Hindlimb muscle (tissue), 1 donor: ENCODE results near the gene PDS5B. TPM values are rescaled to one million over a fixed set of nuclear protein-coding genes. Genes with fewer than 3 reads are reported as not detected.

Source experiments
- DNase-seq: peaks from one replicate; pipeline ENCODE4 v3.0.0-alpha.2; 2013
- polyA plus RNA-seq: library from polyadenylated mRNA; unstranded; fragments of 120-200 nt; gene quantifications from one replicate; pipeline ENCODE4 v1.2.1, GENCODE V29; 2013; ENCODE audit not compliant: insufficient read length

PDS5B gene
- polyA plus RNA-seq, 1 donor, result 33.7 TPM

DNA sequence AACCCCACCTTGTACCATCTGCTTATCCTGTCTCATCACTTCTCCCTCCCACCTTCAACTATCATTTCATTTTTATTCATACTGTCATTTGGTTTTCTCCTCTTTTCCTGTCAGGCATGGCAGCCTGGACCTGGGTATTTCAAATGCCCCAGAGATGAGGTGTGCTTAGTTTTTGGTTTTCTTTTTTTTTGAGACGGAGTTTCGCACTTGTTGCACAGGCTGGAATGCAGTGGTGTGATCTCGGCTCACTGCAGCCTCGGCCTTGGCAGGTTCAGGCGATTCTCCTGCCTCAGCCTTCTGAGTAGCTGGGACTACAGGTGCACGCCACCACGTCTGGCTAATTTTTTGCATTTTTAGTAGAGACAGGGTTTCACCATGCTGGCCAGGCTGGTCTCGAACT, 5.8 kb downstream of the PDS5B start:
- DNase-seq, result no peak

DNA sequence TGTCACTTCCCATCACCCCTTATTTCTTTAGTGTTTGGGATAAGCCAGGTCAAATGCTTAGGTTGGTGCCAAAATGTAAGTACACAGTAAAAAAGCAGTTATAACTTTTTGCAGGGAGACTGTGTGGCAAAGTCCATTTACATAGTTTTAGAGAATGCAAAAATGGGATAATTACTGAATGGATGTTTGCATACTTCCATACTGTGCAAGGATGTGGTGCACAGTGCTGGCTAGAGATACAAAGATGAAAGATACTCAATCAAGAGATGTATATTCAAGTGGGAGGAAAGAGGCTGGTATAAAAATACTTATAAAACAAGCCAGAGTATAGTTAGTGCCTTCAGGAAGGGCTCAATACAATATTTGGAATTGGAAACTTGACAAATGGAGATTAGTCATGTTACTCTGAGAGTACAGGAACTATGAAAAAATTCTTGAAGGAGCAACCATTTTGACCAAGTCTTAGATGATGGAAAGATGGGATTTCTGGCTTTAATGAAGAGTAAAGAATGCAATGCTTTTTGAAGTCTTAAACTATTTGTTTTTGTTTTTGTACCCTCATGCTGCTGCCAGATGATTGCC, 8.0 kb downstream of the PDS5B start:
- DNase-seq, result no peak

DNA sequence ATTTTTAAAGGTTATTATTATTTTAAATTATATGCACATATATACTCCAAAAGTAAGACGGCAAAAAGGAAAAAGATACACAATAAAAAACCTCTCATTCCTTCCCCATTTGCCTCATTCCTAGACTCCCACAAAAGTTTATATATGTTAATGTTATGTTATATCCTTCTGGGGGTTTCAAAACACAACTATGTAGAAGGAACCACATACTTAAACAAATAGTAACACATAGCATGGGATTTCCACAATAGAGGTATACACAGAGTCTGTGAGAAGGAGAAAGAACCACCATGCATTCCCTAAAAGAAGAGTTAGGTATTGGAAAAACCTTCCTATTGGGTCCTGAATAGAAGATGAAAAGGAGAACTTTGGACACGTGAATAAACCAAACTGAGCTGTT, 9.1 kb downstream of the PDS5B start:
- no peak for DNase-seq

DNA sequence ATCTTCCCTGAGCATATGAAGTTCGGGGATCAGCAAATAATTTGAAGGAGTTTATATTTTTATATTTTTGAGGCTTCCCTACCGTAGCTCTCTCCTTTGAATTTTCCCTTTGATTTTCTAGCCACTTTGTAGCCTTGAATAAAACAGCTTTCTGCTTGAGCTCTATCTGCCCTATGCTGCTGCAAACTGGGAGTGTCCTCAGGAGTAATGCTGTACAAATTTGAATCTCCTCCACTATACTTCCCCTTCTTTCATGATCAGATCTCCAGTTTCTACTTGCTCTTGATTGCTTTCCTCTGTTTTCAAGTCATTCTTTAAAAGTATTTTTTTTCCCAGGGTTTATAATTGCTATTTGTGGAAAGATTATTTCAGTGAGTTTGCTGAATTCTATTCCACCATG, 14.6 kb downstream of the PDS5B start:
- DNase-seq, result no peak

DNA sequence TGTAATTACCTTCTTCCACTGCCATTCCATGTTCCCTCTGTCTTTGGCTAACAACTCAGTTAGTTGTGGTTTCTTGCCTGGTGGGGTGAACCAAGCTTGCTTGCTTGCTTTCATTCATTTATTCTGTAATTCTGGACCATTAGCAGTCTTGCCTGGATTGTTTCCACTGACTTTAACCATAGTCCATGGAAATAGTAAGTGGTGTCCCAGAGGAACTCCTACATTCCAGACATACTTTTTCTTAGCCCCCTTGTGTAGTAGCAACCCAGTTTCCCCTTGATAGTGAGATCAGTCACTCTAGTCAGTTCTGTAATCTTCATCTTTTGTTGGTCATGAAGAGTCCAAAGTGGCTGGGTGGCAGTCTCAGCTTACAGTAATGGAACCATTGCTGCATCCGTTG, 23.2 kb downstream of the PDS5B start:
- DNase-seq, result no peak

DNA sequence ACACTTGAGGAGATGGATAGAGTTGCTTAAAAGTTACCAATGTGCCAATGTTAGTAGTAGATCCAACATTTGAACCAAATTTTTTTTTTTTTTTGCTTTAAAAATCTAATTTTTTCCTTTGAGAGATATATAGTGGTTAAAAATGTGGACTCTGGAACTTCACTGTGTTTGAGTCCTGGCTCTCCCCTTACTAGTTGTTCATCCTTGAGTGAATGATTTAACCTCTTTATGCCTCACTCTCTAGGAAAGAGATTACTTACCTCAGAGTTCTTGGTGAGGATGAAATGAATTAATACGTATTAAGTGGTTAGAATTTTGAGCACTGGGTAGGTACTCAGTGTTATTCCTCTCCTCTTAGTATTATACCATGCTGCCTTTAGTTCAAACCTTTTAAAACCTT, 24.3 kb downstream of the PDS5B start:
- DNase-seq, result no peak

DNA sequence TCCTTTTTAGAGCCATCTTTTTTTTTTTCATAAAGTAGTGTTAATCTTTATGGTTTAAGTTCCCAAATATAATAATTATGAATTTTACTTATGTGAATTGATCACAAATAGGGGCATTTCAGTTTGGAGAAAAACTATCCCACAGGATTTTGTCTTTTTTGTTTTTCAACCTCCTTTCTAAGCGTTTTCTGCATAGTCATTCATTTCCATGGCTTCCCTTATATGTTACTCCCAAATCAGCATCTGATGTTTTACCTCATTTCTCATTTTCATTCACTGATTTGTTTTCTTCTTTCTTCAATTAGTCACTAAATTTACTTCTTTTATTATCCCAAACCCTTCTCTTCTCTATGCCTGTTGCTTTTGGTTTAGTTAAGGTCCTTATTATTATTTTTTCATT, 24.7 kb downstream of the PDS5B start:
- DNase-seq, result no peak

DNA sequence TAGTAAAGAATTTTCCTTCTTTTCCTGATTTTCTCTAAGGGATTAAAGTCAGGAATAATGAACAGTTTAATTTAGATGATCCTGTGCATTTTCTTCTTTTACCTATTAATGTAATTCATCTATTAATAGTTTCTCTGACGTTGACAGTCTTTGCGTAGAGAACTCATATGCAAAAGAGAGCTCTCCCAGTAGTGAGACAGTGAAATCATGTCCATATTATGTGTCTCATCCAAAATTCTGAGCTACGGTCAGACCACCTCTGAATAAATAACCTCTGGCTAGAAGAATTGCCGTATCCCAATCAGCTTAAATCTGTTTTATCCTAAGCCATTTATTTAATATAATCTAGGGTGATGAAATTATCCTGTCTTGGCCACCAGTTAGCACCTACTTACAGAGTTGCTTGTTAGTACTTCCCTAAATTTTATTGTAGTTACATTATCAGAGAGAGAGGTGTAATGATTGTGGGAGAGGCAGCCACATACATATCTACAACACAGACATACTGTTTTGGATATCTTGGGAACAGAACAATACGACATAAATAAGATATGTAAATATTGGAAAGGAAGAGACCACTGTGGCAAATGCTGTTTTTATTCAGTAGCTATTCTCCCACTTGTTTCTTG, 30.7 kb downstream of the PDS5B start:
- no peak for DNase-seq

DNA sequence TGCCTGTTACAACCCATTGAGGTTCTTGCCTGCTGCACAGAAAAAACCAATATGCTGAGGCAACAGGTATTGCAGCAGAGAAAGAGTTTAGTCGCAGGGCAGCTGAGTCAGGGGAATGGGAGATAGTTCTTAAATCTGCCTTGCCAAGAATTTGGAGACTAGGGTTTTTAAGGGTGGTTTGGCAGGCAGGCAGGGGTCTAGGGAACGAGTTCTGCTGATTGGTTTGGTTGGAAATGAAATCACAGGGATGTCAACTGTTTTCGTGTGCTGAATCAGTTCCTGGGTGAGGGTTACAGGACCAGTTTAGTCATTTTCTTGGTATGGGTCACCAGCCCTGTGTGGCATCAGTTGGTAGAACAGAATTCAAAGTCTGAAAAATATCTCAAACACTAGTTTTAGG, 36.6 kb downstream of the PDS5B start:
- DNase-seq, result no peak

DNA sequence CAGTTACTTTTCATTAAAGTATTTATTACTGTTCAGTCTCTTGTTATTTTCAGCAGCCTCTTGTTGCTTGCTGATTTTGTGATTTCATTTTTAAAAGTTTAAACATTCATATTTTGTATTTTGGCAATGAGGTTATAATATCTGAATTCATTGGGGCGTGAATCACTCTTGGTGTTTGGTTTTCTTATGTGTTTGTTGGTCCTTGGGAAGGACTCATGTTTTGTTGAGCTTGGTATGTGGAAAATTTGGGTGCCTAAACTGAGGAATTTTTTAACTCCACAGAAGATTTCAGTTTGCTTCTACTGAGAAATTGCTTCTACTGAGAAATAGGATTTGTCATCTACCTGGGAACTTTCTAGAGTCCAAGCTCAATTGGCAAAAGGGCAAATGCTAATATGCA, 38.2 kb downstream of the PDS5B start:
- no peak for DNase-seq

DNA sequence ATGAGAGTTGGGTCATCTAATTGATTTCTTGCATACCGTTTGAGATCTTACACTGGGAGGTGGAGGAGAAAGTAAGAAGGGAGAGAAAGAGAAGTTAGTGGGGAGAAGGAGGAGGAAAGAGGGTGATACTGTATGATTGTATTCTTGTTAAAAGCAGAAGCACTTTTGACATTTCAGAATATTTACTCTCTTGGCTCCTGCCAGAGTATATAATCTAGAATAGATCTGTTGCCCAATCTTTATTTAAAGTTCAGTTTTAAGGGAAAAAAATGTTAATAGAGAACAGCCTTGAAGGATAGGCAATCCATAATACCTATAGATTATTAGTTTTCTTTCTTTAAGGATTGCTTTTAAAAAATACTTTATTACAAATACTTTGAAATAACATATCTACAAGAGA, 41.5 kb downstream of the PDS5B start:
- no peak for DNase-seq

DNA sequence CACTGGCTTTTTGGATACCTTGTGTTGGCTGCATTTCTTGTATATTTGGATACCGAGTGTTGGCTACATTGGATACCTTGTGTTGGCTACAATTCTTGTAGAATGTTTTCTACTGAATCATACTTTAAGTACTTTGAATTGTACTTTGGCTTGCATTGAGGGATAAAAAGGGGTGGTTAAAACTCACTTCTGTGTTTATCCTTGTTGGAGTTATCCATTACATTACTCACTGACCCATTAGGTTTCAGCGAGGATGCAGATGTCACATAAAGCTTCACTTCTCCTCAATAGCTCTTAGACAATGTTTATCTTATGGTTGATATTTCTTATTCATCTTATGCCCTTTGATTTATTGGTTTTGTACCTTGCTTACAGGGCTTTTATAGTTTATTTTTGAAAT, 43.1 kb downstream of the PDS5B start:
- no peak for DNase-seq

DNA sequence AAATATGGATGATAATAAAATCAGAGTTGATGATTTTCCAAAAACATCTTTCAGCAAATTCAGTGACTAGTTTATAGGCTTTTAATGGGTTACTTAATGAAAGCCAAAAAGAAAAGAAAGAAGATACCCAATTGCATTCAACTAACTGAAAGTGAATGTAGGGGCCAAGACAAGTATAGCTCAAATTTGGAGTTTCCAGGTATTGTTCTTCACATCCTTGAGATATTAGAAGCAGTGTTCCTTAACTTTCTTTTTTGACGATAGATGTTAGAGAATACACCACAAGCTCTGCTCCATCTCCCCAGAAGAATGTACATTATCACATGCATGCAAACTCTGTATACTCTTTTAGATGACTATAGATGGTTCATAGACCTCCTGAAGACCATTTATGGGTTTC, 43.6 kb downstream of the PDS5B start:
- DNase-seq, result no peak

DNA sequence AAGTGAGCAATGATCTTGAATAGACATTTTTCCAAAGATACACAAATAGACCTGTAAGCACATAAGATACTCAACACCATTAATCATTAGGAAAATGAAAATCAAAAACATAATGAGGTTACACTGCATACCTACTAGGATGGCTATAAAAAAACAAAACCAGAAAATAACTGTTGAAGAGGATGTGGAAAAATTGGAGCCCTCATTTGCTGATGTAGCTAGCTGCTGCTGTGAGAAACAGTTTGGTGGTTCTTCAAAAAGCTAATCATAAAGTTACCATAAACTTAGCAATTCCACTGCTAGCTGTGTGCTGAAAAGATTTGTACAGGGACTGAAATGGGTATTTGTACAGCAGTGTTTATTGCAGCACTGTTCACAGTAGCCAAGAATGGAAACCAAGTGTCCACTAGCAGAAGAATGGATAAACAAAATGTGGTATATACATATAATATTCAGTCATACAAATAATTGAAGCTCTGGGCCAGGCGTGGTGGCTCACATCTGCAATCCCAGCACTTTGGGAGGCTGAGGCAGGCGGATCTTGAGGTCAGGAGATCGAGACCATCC, 46.2 kb downstream of the PDS5B start:
- no peak for DNase-seq

DNA sequence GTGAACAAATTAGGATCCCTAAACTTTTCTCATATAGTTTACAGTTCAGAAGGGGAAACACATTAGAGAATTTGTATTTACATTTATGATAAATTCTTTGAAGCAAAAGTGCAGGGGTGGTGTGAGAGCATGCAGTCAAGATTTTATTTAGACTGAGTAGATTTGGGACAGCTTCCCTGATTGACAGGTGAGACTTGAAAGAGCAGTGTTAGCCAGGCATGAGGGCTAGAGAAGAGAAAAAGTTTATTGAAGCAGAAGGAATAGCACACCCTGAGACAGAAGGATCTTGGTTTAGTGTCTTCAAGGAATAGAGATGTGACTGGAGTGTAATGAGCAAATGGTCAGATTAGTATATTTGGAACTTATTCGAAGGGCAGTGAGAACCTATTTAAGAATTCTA, 50.5 kb downstream of the PDS5B start:
- no peak for DNase-seq

DNA sequence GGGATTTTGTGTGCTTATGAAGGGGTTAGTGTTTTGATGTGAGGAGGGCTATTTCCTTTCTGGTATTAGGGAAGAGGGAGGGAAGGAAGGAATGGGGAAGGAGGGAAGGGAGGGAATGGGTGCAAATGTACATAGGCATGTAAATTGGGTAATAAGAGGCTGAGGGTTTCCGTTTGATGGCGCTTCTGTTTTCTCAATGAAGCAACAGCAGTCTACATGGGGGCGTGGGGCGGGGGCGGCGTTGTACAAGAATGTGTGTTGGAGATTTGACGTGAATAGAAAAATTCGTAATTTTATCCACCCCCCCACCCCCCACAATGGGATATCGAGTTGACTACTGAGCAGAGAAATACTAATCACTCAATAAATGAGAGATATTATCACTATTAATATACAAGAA, 52.5 kb downstream of the PDS5B start:
- no peak for DNase-seq

DNA sequence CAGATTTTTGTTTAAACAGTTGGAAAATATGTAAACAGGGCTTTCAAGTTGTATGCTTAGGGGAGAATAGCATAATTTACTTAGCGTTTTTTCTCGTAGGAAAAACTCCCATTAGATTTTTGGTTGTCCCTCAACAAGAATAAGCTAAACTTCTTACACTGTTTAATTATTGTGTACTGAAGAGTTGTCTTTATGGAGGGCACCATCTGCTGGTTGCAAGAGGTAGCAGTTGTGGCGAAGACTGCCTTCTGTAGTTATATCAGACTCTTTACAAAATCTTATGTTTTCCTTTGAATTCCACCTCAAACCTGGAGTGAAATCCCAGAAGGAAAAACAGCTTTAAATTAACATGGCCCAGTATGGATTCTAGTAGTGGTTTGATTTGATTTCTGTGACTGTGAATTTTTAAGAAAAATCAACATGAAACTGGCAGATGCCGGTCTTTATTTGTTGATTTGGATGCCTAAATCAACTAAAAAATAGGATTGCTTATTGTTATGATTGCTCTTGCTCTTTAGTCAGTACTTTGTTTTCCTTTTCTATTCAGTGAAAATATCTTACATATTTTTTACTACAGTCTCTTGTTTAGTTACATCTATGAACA, 53.4 kb downstream of the PDS5B start:
- DNase-seq, result peak; percentile 31

DNA sequence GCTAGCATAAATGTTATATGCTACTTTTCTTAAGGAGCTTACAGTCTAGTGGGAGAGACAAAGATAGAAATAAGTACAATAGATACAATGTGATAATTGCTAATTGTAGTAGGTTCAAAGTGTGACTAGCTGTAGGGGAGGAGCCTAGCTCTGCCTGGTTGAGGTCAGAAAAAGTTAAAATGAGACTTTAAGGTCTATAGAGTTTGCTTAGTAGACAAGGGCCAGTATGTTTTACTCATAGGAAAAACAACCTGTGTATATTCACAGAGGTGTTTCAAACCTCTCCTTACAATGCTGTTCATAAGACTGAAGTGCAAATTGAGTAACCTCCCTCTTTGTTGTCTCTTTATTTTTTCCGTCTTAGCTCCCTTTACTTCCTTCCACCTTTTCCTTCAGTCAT, 56.1 kb downstream of the PDS5B start:
- no peak for DNase-seq

DNA sequence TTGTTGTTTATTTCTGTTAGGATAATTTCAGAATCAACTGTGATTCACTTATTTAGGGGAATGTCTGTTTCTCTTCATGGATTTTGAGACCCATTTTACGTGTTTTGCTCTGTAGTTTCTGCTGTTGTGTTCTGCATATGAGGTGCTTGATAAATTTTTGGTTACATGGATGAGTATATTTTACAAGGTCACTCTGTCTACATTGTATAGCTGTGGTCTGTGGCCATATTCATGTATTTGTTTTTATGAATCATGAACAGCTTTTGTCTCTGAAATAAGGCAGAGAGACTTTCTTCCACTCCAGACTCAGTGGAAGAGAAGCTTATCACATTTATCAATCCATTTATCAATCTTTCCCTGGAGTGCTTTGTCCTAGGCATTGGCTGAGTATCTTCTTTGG, 56.6 kb downstream of the PDS5B start:
- DNase-seq, result no peak

DNA sequence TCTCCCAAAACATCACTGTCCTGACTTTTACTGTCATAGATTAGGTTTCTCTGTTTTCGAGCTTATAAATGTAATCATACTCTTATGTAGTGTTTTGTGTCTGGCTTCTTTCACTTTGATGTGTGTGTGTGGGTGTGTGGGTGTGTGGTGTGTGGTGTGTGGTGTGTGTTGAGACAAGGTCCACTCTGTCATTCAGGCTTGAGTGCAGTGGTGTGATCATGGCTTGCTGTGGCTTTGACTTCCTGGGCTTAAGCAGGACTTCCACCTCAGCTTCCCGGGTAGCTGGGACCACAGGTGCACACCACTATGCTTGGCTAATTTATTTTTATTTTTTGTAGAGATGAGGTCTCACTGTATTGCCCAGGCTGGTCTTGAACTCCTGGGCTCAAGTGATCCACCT, 59.6 kb downstream of the PDS5B start:
- no peak for DNase-seq

DNA sequence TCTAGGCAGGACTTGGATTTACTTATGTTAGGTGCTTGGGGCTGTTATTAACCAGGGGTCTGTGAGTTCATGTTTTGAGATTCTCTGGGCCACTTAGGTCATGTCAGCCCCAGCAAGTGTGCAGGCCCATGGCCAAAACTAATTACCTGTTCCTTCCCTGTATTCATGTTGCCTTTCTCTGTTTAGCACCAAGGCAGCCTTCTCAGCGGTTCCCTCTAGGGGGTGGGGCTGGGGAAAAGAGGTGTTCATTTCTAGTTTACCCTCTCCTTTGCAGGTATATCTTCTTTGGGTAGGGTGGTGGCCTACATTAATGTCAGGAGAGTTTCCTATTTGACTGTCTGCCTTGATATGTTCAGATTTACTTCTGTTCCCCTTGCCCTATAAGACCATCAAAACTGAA, 61.7 kb downstream of the PDS5B start:
- DNase-seq, result no peak

DNA sequence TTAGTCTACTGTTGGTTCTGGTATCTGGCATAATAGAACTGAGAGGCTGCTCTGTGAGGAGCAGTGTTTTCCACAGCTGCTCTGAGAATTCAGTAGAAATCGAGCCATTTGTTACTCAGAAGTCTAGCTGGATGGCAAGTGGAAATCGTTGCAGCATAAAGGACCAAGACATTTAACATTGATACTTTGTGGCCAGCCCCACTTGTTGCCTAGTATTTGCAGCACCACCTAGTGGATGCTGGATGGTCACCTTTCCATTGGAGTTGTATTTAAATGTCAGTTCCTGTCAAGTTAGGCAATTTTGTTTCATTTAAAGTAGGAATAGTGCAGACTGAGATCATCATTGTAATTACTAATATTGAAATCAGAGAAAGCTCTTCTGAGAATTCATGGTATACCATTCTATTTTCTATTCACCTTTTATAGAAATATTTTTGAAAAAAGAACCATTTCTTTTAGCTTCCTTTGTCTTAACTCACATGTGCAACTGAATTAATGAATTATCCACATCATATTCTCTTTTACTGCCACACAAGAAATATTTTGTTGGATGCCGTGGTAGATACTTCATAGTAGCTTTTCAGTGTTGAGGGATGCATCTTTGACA, 64.6 kb downstream of the PDS5B start:
- DNase-seq, result peak; percentile 33

DNA sequence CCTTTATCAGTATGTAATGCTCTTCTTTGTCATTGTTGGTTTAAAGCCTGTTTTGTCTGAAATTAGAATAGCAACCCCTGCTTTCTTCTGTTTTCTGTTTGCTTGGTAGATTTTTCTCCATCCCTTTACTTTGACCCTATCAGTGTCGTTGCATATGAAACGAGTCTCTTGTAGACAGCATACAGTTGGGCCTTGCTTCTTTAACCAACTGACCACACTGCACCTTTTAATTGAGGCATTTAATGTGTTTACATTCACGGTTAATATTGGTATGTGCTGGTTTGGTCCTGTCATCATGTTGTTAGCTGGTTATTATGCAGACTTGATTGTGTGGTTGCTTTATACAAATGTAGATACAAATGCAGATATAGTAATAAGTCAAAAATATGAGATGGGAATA, 71.1 kb downstream of the PDS5B start:
- no peak for DNase-seq

DNA sequence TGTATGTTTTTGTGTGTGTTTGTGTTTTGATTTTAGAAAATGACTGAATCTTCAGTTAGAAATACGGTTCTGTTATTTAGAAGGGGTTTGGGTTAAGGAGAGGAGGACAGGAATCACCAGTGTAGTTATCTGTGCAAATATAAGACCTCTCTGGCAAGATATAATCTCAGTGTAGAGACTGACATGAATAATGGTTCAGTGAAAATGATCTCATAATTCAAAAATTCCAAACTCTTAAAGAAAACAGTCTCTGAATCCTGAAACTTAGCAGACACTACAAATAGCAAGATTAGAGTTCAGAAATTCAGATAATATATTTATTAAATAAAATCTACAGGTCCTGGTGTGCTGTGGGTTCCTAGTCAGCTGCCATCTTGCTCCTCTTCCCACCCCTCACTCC, 73.5 kb downstream of the PDS5B start:
- DNase-seq, result no peak
